HepG2 (cell line): Measurements from ENCODE around the gene SEC24A. TPM values are rescaled to one million over a fixed set of nuclear protein-coding genes. Genes with fewer than 3 reads are reported as not detected.

Source experiments
- ASH2L ChIP-seq: fragments of 300-600, 200-600 bp; sonication (generic); IDR thresholded peaks from 2 replicates; pipeline ENCODE4 v1.7.0; 2017; ENCODE audit warnings: low read depth, mild to moderate bottlenecking, moderate library complexity, mixed read lengths, low read length; ENCODE audit not compliant: insufficient read length
- ATF1 ChIP-seq: IDR thresholded peaks from 2 replicates; pipeline ENCODE4 v1.6.1; 2016; ENCODE audit warnings: mild to moderate bottlenecking, control low read depth
- ELF4 ChIP-seq: sonication (generic); formaldehyde crosslinking; IDR thresholded peaks from 2 replicates; pipeline ENCODE4 v1.5.0; 2020; ENCODE audit warnings: missing genetic modification reagents, mild to moderate bottlenecking, moderate library complexity, borderline replicate concordance
- ISL2 ChIP-seq: sonication (generic); formaldehyde crosslinking; IDR thresholded peaks from 2 replicates; pipeline ENCODE4 v1.5.0; 2020; ENCODE audit warnings: missing genetic modification reagents
- KLF6 ChIP-seq: IDR thresholded peaks from 2 replicates; pipeline ENCODE4 v1.8.0; 2016; ENCODE audit warnings: missing biosample characterization, missing genetic modification reagents
- PCBP2 ChIP-seq: fragments of 200-400 bp; formaldehyde crosslinking; optimal IDR thresholded peaks from 2 replicates; pipeline ENCODE3; 2018; ENCODE audit warnings: low read length, low read depth; ENCODE audit not compliant: poor library complexity, severe bottlenecking
- PHF8 ChIP-seq: sonication (generic); formaldehyde crosslinking; IDR thresholded peaks from 2 replicates; pipeline ENCODE4 v1.5.0; 2020; ENCODE audit warnings: missing genetic modification reagents
- RNF2 ChIP-seq: fragments of 450-650 bp; conservative IDR thresholded peaks from 2 replicates; pipeline ENCODE4 v1.6.1; 2016; ENCODE audit warnings: low read depth
- SIN3A ChIP-seq: IDR thresholded peaks from 2 replicates; pipeline ENCODE4 v1.6.1; 2011; ENCODE audit warnings: low read depth, mild to moderate bottlenecking, control low read depth, low read length, borderline replicate concordance
- SP140L ChIP-seq: sonication (generic); formaldehyde crosslinking; IDR thresholded peaks from 2 replicates; pipeline ENCODE4 v1.4.0; 2020; ENCODE audit warnings: missing genetic modification reagents, borderline replicate concordance
- TCF7L2 ChIP-seq: IDR thresholded peaks from 2 replicates; pipeline ENCODE4 v1.6.1; 2011; ENCODE audit warnings: mild to moderate bottlenecking, low read depth, low read length, moderate library complexity
- TRIM24 ChIP-seq: sonication (generic); formaldehyde crosslinking; IDR thresholded peaks from 2 replicates; pipeline ENCODE4 v1.8.0; 2022; ENCODE audit warnings: mild to moderate bottlenecking, missing genetic modification reagents
- ZNF3 ChIP-seq: IDR thresholded peaks from 2 replicates; pipeline ENCODE4 v1.7.0; 2017; ENCODE audit warnings: inconsistent platforms
- ZNF746 ChIP-seq: sonication (generic); formaldehyde crosslinking; IDR thresholded peaks from 2 replicates; pipeline ENCODE4 v1.8.0; 2022; ENCODE audit warnings: mild to moderate bottlenecking, missing genetic modification reagents
- polyA plus RNA-seq, 8 experiments: library from polyadenylated mRNA; depleted of rRNA in 3 of 8; stranded (reverse) in 7 of 8; unstranded in 1 of 8; fragments of >200 nt; fragmentation: Illumina TruSeq in 4 of 8; extraction: Trizol in 4 of 8; gene quantifications; 2 replicates each; pipeline versions ENCODE4 v1.2.1 to v1.2.3, GENCODE V29; 2011 to 2016; ENCODE audit warnings: low read depth in 4 of 8, missing spikeins in 1 of 8, mixed read lengths in 1 of 8; ENCODE audit not compliant: insufficient read depth in 1 of 8
- total RNA-seq, 5 experiments: library from RNA; depleted of rRNA; stranded (reverse); fragments of >200 nt; fragmentation: Illumina TruSeq; extraction: Trizol; gene quantifications; 2 replicates each; pipeline ENCODE4 v1.2.3, GENCODE V29; 2016; ENCODE audit warnings: low read depth in 1 of 5
- TF ChIP-seq, protein P1 (sequence below): sonication (generic); formaldehyde crosslinking; IDR thresholded peaks from 2 replicates; pipeline ENCODE4 v1.4.0; 2020; ENCODE audit warnings: mild to moderate bottlenecking, missing genetic modification reagents
- TF ChIP-seq, protein P2 (sequence below): sonication (generic); formaldehyde crosslinking; IDR thresholded peaks from 2 replicates; pipeline ENCODE4 v1.8.0; 2022; ENCODE audit warnings: mild to moderate bottlenecking, missing genetic modification reagents, moderate library complexity
- TF ChIP-seq, protein P3 (sequence below): sonication (generic); formaldehyde crosslinking; IDR thresholded peaks from 2 replicates; pipeline ENCODE4 v1.8.0; 2022; ENCODE audit warnings: mild to moderate bottlenecking, missing genetic modification reagents
- TF ChIP-seq, protein P4 (sequence below): sonication (generic); formaldehyde crosslinking; IDR thresholded peaks from 2 replicates; pipeline ENCODE4 v1.5.0; 2020; ENCODE audit warnings: missing genetic modification reagents
- TF ChIP-seq, protein P5 (sequence below): sonication (generic); formaldehyde crosslinking; IDR thresholded peaks from 2 replicates; pipeline ENCODE4 v1.4.0; 2020; ENCODE audit warnings: missing genetic modification reagents, mild to moderate bottlenecking, borderline replicate concordance
- TF ChIP-seq, protein P6 (sequence below), 2 experiments: fragments of 450-650 bp in 1 of 2; sonication (generic) in 1 of 2; formaldehyde crosslinking; IDR thresholded peaks; 2 replicates each; pipeline versions ENCODE4 v1.5.0 to v1.8.0; 2020 to 2022; ENCODE audit warnings: mild to moderate bottlenecking in 1 of 2, missing genetic modification reagents in 1 of 2
- TF ChIP-seq, protein P7 (sequence below): sonication (generic); formaldehyde crosslinking; conservative IDR thresholded peaks from 2 replicates; pipeline ENCODE4 v1.4.0; 2020; ENCODE audit warnings: missing genetic modification reagents

SEC24A gene
- total and polyA plus RNA-seq, 2 of the 13 experiments (the other 11 are each of a cell fraction or from before 2014, with no cell fraction given) = 30.5 to 56.8 TPM

DNA sequence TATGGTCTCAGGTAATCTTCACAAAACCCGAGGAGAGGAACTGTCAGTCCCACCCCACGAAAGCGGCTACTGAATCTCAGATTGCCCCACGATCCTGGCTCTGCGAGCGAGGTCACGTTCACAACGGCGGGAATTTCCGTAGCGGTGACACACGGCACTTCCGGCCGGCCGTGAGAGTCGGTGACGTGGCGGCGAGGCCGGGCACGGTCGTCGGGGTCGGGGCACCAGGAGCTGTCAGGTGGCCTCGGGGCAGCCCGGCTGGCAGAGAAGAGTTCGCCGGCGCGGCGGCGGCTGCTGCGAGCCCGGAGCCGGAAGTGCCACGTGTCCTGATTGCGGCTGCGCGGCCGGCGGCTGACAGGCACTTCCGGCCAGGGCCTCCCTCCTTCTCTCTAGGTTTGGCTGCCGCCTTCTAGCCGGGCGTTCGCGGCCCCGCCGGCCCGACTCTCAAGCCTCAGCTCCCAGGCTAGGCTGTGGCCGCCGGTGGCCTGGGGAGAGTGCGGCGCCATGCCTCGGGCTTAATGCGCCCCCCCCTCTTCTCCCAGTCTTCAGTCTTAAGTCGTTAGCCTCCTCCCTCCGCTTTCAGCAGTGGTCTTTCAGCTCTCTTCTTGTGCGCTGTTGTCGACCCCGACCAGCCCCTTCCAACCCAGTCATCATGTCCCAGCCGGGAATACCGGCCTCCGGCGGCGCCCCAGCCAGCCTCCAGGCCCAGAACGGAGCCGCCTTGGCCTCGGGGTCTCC, at the start of gene SEC24A (continued):
- TF ChIP-seq, protein P1, sequence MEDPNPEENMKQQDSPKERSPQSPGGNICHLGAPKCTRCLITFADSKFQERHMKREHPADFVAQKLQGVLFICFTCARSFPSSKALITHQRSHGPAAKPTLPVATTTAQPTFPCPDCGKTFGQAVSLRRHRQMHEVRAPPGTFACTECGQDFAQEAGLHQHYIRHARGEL (CRISPR knock-in tag) = no peak; the same call in 1 of the 2 replicates
- TF ChIP-seq TCF7L2 = no peak
- TF ChIP-seq, protein P2, sequence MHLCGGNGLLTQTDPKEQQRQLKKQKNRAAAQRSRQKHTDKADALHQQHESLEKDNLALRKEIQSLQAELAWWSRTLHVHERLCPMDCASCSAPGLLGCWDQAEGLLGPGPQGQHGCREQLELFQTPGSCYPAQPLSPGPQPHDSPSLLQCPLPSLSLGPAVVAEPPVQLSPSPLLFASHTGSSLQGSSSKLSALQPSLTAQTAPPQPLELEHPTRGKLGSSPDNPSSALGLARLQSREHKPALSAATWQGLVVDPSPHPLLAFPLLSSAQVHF (CRISPR knock-in tag) = no peak; the same call in none of the 2 replicates
- 0 out of 2 replicates have a peak, but pooled peaks have one; percentile 73 for TF ChIP-seq SP140L (CRISPR knock-in tag)
- peak; percentile 70 for TF ChIP-seq ISL2 (CRISPR knock-in tag)
- TF ChIP-seq TRIM24 (CRISPR knock-in tag) = no peak
- TF ChIP-seq ELF4 (CRISPR knock-in tag) = no peak
- TF ChIP-seq, protein P3, sequence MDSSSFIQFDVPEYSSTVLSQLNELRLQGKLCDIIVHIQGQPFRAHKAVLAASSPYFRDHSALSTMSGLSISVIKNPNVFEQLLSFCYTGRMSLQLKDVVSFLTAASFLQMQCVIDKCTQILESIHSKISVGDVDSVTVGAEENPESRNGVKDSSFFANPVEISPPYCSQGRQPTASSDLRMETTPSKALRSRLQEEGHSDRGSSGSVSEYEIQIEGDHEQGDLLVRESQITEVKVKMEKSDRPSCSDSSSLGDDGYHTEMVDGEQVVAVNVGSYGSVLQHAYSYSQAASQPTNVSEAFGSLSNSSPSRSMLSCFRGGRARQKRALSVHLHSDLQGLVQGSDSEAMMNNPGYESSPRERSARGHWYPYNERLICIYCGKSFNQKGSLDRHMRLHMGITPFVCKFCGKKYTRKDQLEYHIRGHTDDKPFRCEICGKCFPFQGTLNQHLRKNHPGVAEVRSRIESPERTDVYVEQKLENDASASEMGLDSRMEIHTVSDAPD (CRISPR knock-in tag) = 0 out of 2 replicates have a peak, but pooled peaks have one; percentile 73
- TF ChIP-seq ATF1 = no peak; the same call in 1 of the 2 replicates
- TF ChIP-seq, protein P4, sequence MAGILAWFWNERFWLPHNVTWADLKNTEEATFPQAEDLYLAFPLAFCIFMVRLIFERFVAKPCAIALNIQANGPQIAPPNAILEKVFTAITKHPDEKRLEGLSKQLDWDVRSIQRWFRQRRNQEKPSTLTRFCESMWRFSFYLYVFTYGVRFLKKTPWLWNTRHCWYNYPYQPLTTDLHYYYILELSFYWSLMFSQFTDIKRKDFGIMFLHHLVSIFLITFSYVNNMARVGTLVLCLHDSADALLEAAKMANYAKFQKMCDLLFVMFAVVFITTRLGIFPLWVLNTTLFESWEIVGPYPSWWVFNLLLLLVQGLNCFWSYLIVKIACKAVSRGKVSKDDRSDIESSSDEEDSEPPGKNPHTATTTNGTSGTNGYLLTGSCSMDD = no peak
- TF ChIP-seq ASH2L = peak; percentile 97
- TF ChIP-seq, protein P5, sequence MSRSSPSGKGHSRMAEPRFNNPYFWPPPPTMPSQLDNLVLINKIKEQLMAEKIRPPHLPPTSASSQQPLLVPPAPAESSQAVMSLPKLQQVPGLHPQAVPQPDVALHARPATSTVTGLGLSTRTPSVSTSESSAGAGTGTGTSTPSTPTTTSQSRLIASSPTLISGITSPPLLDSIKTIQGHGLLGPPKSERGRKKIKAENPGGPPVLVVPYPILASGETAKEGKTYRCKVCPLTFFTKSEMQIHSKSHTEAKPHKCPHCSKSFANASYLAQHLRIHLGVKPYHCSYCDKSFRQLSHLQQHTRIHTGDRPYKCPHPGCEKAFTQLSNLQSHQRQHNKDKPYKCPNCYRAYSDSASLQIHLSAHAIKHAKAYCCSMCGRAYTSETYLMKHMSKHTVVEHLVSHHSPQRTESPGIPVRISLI = peak; percentile 76; the same call in 1 of the 2 replicates
- no peak for TF ChIP-seq PCBP2
- peak; percentile 92 for TF ChIP-seq PHF8 (CRISPR knock-in tag)
- peak; percentile 70; the same call in 1 of the 2 replicates for TF ChIP-seq KLF6 (CRISPR knock-in tag)
- TF ChIP-seq, protein P6, sequence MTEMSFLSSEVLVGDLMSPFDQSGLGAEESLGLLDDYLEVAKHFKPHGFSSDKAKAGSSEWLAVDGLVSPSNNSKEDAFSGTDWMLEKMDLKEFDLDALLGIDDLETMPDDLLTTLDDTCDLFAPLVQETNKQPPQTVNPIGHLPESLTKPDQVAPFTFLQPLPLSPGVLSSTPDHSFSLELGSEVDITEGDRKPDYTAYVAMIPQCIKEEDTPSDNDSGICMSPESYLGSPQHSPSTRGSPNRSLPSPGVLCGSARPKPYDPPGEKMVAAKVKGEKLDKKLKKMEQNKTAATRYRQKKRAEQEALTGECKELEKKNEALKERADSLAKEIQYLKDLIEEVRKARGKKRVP (CRISPR knock-in tag; IDR thresholded peaks at IDR 0.05) = peak in 1 of 2 experiments; percentile 77; a peak in 1 of 4 replicates
- peak; percentile 25; the same call in 1 of the 2 replicates for TF ChIP-seq ZNF746 (CRISPR knock-in tag)
- no peak; the same call in 1 of the 2 replicates for TF ChIP-seq ZNF3
- peak; percentile 68; the same call in 1 of the 2 replicates for TF ChIP-seq SIN3A
- TF ChIP-seq, protein P7, sequence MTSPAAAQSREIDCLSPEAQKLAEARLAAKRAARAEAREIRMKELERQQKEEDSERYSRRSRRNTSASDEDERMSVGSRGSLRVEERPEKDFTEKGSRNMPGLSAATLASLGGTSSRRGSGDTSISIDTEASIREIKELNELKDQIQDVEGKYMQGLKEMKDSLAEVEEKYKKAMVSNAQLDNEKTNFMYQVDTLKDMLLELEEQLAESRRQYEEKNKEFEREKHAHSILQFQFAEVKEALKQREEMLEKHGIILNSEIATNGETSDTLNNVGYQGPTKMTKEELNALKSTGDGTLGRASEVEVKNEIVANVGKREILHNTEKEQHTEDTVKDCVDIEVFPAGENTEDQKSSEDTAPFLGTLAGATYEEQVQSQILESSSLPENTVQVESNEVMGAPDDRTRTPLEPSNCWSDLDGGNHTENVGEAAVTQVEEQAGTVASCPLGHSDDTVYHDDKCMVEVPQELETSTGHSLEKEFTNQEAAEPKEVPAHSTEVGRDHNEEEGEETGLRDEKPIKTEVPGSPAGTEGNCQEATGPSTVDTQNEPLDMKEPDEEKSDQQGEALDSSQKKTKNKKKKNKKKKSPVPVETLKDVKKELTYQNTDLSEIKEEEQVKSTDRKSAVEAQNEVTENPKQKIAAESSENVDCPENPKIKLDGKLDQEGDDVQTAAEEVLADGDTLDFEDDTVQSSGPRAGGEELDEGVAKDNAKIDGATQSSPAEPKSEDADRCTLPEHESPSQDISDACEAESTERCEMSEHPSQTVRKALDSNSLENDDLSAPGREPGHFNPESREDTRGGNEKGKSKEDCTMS (CRISPR knock-in tag) = no peak
- TF ChIP-seq RNF2 = peak; percentile 88; the same call in 1 of the 2 replicates
